Nephron (organoid): ENCODE results near the gene PDCD1LG2.

Experiments
- H3K27ac Mint-ChIP-seq, 3 experiments: 2 replicates each; pipeline ENCODE4 v1.8.0; 2020; ENCODE audit warnings: mixed read lengths in 3 of 3, mild to moderate bottlenecking in 2 of 3, moderate library complexity in 1 of 3
- H3K27me3 Mint-ChIP-seq: 2 replicates; pipeline ENCODE4 v1.8.0; 2021; ENCODE audit warnings: low read depth, mild to moderate bottlenecking, moderate library complexity, mixed read lengths
- H3K36me3 Mint-ChIP-seq: 2 replicates; pipeline ENCODE4 v1.8.0; 2020; ENCODE audit warnings: low read depth, mixed read lengths
- H3K4me1 Mint-ChIP-seq: 2 replicates; pipeline ENCODE4 v1.8.0; 2020; ENCODE audit warnings: mixed read lengths
- H3K4me3 Mint-ChIP-seq, 3 experiments: 2 replicates each; pipeline ENCODE4 v1.8.0; 2020; ENCODE audit warnings: mild to moderate bottlenecking in 3 of 3, mixed read lengths in 3 of 3, moderate library complexity in 2 of 3
- H3K9me3 Mint-ChIP-seq: 2 replicates; pipeline ENCODE4 v1.8.0; 2020; ENCODE audit warnings: mixed read lengths
- CTCF ChIP-seq, 3 experiments: fragments of 200-600 bp; sonication (generic); IDR thresholded peaks; one replicate each; pipeline ENCODE4 v1.5.0; 2021; ENCODE audit warnings: antibody characterized with exemption in 3 of 3; ENCODE audit not compliant: unreplicated experiment in 3 of 3

Gene PDCD1LG2

GRCh38 chr9:5482194-5482593 is 28.1 kb upstream of the PDCD1LG2 start:
- no peak for TF ChIP-seq CTCF (IDR thresholded peaks at IDR 0.05; ENCODE audit: unreplicated experiment in 3 of 3)
- peaks cover 4% of the 10 kb centered on the region for H3K9me3 Mint-ChIP-seq
- no peaks in the 10 kb centered on the region for H3K27me3 Mint-ChIP-seq
- H3K4me3 Mint-ChIP-seq: no peak overlapping the region
- H3K4me1 Mint-ChIP-seq: no peaks in the 10 kb centered on the region
- no peaks in the 10 kb centered on the region for H3K36me3 Mint-ChIP-seq
- H3K27ac Mint-ChIP-seq: no peak overlapping the region

GRCh38 chr9:5483306-5483705 is 27.0 kb upstream of the PDCD1LG2 start:
- Mint-ChIP-seq H3K27me3 (no peaks in the 10 kb centered on the region), H3K4me3 (no peak overlapping the region), H3K27ac (no peak overlapping the region), H3K9me3 (no peaks in the 10 kb centered on the region), H3K36me3 (no peaks in the 10 kb centered on the region), H3K4me1 (no peaks in the 10 kb centered on the region)
- TF ChIP-seq CTCF (IDR thresholded peaks at IDR 0.05; ENCODE audit: unreplicated experiment in 3 of 3): no peak

- H3K9me3 Mint-ChIP-seq: no peaks in the 10 kb centered on the region
- no peaks in the 10 kb centered on the region for H3K36me3 Mint-ChIP-seq
- H3K4me3 Mint-ChIP-seq: no peak overlapping the region
- no peaks in the 10 kb centered on the region for H3K4me1 Mint-ChIP-seq
- no peak overlapping the region for H3K27ac Mint-ChIP-seq
- no peaks in the 10 kb centered on the region for H3K27me3 Mint-ChIP-seq
- no peak for TF ChIP-seq CTCF (IDR thresholded peaks at IDR 0.05; ENCODE audit: unreplicated experiment in 3 of 3)
Observed at GRCh38 chr9:5485378-5486085, 24.8 kb upstream of the PDCD1LG2 start.

DNA sequence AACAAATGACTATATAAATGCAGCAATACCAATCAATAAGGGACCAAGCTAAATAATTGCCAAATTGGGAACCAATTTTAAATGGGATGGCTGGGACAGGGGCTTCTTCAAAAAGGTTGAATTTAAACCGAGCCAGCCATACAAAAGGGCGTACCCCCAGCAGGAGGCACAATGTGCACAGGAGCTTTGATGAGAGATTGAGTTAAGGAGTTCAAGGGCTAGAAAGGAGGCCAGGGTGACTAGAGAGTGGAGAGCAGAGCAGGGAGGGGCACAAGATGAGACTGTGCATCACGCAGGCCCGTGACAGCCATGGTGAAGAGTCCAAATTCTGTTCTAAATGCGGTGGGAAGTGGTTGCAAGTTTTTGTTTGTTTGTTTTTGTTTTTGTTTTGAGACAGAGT is 23.3 kb upstream of the PDCD1LG2 start:
- Mint-ChIP-seq H3K9me3 (no peaks in the 10 kb centered on the region), H3K4me3 (no peak overlapping the region), H3K27me3 (no peaks in the 10 kb centered on the region), H3K4me1 (no peaks in the 10 kb centered on the region), H3K36me3 (no peaks in the 10 kb centered on the region), H3K27ac (no peak overlapping the region)
- TF ChIP-seq CTCF (IDR thresholded peaks at IDR 0.05; ENCODE audit: unreplicated experiment in 3 of 3): no peak

DNA sequence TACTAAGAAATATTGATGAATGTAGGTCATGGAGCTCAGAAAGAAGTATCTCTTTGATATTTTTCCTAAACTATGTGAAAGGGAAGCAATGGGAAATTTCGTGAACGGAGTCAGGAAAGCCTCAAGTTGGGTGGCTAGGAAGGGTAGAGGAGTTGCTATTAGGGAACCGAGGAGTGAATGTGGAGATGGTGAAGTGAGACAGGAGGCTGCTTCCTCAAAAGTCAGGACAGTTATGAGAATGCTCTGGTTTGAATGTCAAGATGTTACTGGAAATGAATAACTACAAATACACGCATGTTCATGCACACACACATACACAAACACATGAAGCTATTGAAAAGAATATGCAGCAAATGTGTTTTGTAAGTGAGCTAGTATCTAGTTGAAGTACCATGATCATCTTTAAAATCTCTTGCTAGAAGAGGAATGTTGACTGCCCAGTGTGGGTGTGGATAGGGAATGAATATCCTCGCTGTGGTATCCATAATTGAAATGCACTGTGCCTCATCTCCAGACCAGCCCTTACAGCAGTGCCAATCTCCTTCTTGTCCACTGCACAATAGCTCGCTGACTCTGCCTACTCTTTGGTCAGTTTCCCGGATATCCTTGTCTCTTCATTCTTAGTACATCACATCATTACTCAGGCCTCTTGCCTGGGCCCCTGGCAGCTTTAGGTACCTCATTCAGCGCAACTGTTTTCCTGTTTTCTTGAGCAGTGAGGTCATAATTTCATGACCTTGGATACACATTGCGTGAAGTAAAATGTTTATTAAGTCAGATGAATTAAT is 21.9 kb upstream of the PDCD1LG2 start:
- H3K4me1 Mint-ChIP-seq: no peaks in the 10 kb centered on the region
- H3K36me3 Mint-ChIP-seq: no peaks in the 10 kb centered on the region
- H3K27ac Mint-ChIP-seq: no peak overlapping the region
- H3K27me3 Mint-ChIP-seq: no peaks in the 10 kb centered on the region
- H3K9me3 Mint-ChIP-seq: no peaks in the 10 kb centered on the region
- H3K4me3 Mint-ChIP-seq: no peak overlapping the region
- TF ChIP-seq CTCF (IDR thresholded peaks at IDR 0.05; ENCODE audit: unreplicated experiment in 3 of 3): no peak
